ENCODE measurements around the gene CRYAB.
A peak's percentile ranks its signal among the peaks of the same experiment; 100 is the strongest.
"Not testable (repeated sequence)": the region's sequence is repeated elsewhere in the genome, so short reads cannot be mapped to it uniquely, and the experiment has no call there.

CRYAB gene

DNA sequence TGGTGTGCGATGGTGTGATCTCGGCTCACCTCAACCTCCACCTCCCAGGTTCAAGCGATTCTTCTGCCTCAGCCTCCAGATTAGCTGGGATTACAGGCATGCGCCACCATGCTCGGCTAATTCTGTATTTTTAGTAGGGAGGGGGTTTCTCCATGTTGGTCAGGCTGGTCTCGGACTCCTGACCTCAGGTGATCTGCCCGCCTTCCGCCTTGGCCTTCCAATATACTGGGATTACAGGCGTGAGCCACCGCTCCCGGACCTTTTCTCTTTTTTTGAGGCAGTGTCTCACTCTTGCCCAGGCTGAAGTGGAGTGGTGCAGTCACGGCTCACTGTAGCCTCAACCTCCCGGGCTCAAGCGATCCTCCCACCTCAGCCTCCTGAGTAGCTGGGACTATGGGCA lies 21.6 kb upstream of the CRYAB start:
- DNase-seq: not testable (repeated sequence)

- no peak for DNase-seq
Observed at GRCh38 chr11:111932611-111932950, 21.0 kb upstream of the CRYAB start.

GRCh38 chr11:111930472-111930871 lies 18.9 kb upstream of the CRYAB start:
- DNase-seq: no peak

DNA sequence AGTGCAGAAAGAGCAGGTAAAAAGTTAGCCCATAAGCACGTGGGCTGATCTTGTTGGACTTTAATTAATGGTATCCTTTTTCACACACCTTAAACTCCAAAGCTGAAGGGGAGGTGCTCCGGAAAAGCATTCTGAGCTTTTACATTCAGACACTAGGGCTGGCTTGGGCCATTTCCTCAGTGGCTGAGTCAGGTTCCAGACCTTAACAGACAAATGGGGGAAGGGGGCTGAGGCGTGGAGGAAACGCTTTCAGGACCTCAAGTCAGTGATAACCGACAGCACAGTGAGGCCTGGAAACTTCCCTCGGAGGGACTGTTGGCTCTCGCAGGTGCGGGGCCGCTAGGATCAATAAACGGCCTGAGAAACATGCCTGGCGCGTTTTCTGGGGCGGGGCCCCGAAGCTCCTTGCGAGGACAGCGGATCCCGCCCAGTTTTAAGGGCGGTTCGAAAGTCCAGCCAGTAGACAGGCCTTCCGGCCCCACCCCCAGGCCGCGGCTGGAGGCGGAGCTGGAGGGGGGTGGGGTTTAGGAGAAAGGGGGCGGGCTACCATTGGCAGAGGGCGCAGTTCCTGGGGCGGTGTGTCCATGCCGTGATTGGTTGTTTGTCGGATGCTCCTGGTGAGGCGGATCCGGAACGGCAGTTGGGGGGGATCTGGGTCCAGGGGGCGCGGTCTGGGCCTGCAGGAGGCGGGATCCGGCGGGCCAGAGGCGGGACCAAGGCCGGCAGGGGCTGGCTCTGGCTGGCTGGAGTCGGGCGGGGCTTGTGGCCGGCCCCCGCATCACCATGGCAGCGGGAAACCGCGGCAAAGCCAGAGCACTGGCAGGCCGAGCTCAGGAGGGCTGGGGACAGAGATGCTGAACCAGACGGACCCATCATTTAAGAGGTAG lies 15.2 kb upstream of the CRYAB start:
- peak; percentile 88 to 95 for DNase-seq

- no peak for DNase-seq
Observed at GRCh38 chr11:111925953-111926352, 14.4 kb upstream of the CRYAB start.

DNA sequence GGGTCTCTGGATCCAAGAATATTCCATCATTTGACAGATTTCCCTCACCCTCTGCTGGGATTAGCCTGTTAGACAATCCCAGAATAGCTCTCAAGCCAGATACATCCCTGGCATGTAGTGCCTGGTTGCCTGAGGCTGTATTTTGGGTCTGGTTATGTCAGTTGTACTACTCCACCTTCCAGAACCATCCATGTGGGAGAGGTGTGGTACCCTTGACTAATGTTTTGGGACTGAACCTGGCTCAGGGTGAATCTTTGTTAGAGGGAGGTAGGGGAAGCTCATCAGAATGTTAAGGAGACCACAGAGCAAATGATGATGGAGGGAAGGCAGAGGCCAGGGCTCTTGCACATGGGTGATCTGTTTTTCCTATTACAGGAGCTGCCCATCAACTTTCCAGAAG lies 12.4 kb upstream of the CRYAB start:
- DNase-seq: no peak

GRCh38 chr11:111923351-111923788 lies 11.8 kb upstream of the CRYAB start:
- no peak for DNase-seq

DNA sequence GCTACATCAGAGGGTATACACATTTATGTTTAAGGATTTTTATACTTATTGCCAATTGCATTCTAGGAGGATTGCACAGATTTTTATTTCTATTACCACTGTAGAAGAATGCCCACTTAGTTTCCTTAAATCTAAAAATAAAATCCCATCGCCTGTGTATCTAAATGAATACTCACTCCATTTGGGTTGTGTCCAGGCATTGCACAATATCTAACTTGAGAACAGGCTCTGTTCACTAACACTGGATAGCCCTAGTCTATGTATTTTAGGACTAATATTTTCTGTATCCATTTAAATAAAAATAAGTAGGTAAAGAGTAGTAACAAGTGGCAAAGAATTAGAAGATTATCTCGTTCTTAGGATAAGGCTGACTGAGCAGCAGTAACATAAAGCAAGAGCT lies 11.2 kb upstream of the CRYAB start:
- DNase-seq: peak in 1 of 2 experiments; percentile 6

GRCh38 chr11:111921541-111922230 lies 10.1 kb upstream of the CRYAB start:
- DNase-seq: no peak

- DNase-seq: no peak
Observed at GRCh38 chr11:111920908-111921307, 9.3 kb upstream of the CRYAB start.

DNA sequence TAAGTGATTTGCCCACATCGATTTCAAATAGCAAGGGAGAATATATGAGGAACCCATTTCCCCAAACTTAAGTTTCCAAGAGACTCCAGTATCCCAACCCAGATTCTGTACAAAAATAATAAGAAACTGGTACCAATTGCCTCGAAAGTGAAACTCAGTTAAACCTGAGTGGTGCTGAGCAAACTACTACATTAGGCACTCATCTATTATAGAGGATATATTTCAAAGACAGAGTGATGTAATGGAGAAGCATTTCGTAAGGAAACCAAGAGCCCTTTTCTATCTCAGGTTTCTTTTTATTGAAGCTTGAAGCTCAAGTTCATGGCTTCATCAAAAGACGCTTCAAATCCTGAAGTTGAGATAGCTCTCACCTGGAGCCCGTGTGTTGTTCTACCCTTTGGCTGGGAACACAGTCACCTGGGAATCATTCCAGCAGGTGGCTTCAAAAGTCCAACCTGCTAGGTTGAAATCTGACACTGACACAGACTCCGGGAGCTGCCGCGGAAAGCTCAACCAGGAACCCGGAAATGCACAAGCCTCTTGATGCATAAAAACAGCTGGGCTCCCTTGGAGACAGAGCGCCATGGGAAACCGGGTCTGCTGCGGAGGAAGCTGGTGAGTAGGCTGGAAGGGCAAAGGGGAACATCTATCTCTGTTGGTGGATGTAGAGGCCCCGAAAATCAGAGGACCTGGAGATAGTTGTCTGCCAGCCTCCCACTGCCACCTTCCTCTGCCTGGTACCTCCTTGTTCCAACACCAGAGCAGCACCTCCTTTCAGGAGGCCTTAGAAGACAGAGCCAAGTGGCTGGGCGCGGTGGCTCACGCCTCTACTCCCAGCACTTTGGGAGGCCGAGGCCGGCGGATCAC lies 7.1 kb upstream of the CRYAB start, which contains the start of gene C11orf52:
TSS of gene C11orf52 (plus strand) at position 524 of the 867 bp plus-strand sequence. CDS start at position 584, 60 bp downstream.
- DNase-seq: no peak

- no peak for DNase-seq
Observed at GRCh38 chr11:111917788-111918187, 6.2 kb upstream of the CRYAB start.

GRCh38 chr11:111917312-111917711 lies 5.7 kb upstream of the CRYAB start:
- no peak for DNase-seq

DNA sequence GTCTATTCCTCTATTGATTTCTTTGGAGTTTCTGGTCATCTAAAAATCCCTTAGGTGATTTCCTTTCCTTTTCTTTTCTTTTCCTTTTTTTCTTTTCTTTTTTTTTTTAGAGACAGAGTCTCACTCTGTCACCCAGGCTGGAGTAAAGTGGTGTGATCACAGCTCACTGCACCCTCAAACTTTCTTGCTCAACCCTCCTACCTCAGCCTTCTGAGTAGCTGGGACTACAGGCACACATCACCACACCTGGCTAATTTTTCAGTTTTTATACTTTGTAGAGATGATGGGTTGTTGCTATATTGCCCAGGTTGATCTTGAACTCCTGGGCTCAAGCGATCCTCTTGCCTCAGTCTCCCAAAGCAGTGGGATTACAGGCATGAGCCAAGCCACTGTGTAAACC lies 5.2 kb upstream of the CRYAB start:
- DNase-seq: no peak

GRCh38 chr11:111913997-111914396 lies 2.4 kb upstream of the CRYAB start:
- no peak for DNase-seq

- DNase-seq: no peak
Observed at GRCh38 chr11:111913031-111913861, 1.7 kb upstream of the CRYAB start.

- DNase-seq: no peak
Observed at GRCh38 chr11:111912535-111912934, 965 bp upstream of the CRYAB start, which contains the start of gene HSPB2. HSPB2 (plus strand) TSS chr11:111912734; CDS start chr11:111912830, 96 bp downstream.

- no peak for DNase-seq
Observed at GRCh38 chr11:111910676-111911562, 651 bp downstream of the CRYAB start.

- DNase-seq: no peak
Observed at GRCh38 chr11:111909378-111909777, 2.2 kb downstream of the CRYAB start.

DNA sequence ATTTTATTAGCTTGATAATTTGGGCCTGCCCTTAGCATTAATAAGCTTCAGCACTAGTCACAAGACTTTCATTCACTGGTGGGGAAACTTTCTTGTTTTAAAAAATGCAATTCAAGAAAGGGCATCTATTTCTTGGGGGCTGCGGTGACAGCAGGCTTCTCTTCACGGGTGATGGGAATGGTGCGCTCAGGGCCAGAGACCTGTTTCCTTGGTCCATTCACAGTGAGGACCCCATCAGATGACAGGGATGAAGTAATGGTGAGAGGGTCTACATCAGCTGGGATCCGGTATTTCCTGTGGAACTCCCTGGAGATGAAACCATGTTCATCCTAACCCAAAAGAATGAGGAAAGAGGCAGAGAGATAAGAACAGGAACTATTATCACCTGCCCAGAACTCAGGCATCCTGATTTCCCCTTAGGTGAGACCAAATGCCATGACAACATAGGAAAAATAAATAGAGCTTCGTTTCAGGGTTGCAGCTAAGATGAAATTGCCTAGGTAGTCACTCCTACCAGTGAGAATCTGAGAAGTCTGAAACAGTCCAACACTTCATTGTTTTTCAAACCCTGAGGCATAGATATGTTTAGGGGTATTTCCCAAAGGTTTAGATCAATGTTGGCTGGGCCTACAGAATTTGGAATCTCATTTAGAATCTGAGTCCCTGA lies 2.8 kb downstream of the CRYAB start:
- DNase-seq: no peak
